MCF 10A (cell line): ENCODE measurements around the gene IRF2BP2. TPM values are rescaled to one million over a fixed set of nuclear protein-coding genes. Genes with fewer than 3 reads are reported as not detected.

Experiments
- BruUV-seq: library from RNA; stranded (reverse); fragments of 400-500 nt; replicated peaks from 2 replicates; lab custom pipeline; 2021; lab: Mats Ljungman, UMichigan
- CTCF ChIA-PET: fragments of 300-600 bp; sonication (Branson Sonifier 250); formaldehyde crosslinking; extraction: SDS; loops from one replicate; lab custom pipeline; 2021; ENCODE audit warnings: antibody characterized with exemption, inconsistent platforms; lab: Yijun Ruan, JAX
- POLR2A ChIA-PET: fragments of 300-600, 350-650 bp; sonication (Branson Sonifier 250); formaldehyde crosslinking; extraction: SDS; loops from one replicate; lab custom pipeline; 2020; ENCODE audit warnings: antibody characterized with exemption, inconsistent platforms; lab: Yijun Ruan, JAX
- DNase-seq: peaks from one replicate; pipeline ENCODE4 v3.0.0-alpha.2; 2018; ENCODE audit not compliant: unreplicated experiment
- H3K27ac Mint-ChIP-seq: one replicate; pipeline ENCODE4 v1.8.0; 2022; ENCODE audit warnings: mild to moderate bottlenecking, low read depth, mixed read lengths; ENCODE audit not compliant: unreplicated experiment
- H3K27me3 Mint-ChIP-seq: one replicate; pipeline ENCODE4 v1.8.0; 2022; ENCODE audit warnings: mixed read lengths; ENCODE audit not compliant: insufficient read depth, unreplicated experiment
- H3K36me3 Mint-ChIP-seq: one replicate; pipeline ENCODE4 v1.8.0; 2022; ENCODE audit warnings: mild to moderate bottlenecking, moderate library complexity, mixed read lengths; ENCODE audit not compliant: insufficient read depth, unreplicated experiment
- H3K4me1 Mint-ChIP-seq: one replicate; pipeline ENCODE4 v1.8.0; 2022; ENCODE audit warnings: mixed read lengths; ENCODE audit not compliant: insufficient read depth, unreplicated experiment
- H3K4me3 Mint-ChIP-seq: one replicate; pipeline ENCODE4 v1.8.0; 2022; ENCODE audit warnings: mild to moderate bottlenecking, moderate library complexity, mixed read lengths; ENCODE audit not compliant: unreplicated experiment
- H3K9me3 Mint-ChIP-seq: one replicate; pipeline ENCODE4 v1.8.0; 2022; ENCODE audit warnings: mixed read lengths; ENCODE audit not compliant: unreplicated experiment
- CTCF ChIP-seq: fragments of 200-600 bp; IDR thresholded peaks from one replicate; pipeline ENCODE4 v1.8.0; 2022; ENCODE audit warnings: antibody characterized with exemption, mild to moderate bottlenecking; ENCODE audit not compliant: unreplicated experiment
- intact Hi-C: fragments of 100-400 bp; cut with micrococcal nuclease; formaldehyde crosslinking; loops from 2 replicates; pipeline ENCODE4 v1.14.1; 2022
- total RNA-seq: library from RNA; stranded (reverse); gene quantifications from 2 replicates; pipeline ENCODE4 v1.2.3, GENCODE V29; 2022

Gene IRF2BP2
- total RNA-seq, 1 experiment from 2014 or later, result 217 TPM

DNA sequence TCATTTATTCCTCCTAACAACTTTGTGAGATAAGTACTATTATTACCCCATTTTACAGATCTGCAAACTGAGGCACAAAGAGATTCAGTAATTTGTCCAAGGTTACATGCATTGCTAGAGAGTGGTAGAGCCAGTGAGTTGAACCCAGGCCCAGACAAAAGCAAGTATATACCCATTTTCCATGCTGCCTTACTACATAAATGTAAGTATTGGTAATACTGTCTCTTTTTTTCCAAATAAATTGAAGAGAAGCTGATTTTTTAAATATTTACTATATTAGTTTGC, 33.8 kb upstream of the IRF2BP2 start:
- CTCF ChIA-PET, result interaction anchor here (0.6 to 1.6 kb wide), 4 partner anchors 10 to 334 kb away, joined by 3 to 4 read pairs (median 3); no protein-coding TSS in a partner anchor
- POLR2A ChIA-PET, result interaction anchor here (0.8 to 7.0 kb wide), 7 partner anchors 13 to 354 kb away, joined by 3 to 83 read pairs (median 3); no protein-coding TSS in a partner anchor
- DNase-seq, result no peak
- Mint-ChIP-seq H3K36me3 (peaks cover 4% of the 10 kb centered on the region), H3K27ac (no peak overlapping the region), H3K4me3 (no peak overlapping the region), H3K9me3 (no peaks in the 10 kb centered on the region), H3K4me1 (peaks cover under 1% of the 10 kb centered on the region), H3K27me3 (no peaks in the 10 kb centered on the region)
- TF ChIP-seq CTCF, result no peak
- intact Hi-C loops, result no loop called here
- BruUV-seq, result no TSS peak

DNA sequence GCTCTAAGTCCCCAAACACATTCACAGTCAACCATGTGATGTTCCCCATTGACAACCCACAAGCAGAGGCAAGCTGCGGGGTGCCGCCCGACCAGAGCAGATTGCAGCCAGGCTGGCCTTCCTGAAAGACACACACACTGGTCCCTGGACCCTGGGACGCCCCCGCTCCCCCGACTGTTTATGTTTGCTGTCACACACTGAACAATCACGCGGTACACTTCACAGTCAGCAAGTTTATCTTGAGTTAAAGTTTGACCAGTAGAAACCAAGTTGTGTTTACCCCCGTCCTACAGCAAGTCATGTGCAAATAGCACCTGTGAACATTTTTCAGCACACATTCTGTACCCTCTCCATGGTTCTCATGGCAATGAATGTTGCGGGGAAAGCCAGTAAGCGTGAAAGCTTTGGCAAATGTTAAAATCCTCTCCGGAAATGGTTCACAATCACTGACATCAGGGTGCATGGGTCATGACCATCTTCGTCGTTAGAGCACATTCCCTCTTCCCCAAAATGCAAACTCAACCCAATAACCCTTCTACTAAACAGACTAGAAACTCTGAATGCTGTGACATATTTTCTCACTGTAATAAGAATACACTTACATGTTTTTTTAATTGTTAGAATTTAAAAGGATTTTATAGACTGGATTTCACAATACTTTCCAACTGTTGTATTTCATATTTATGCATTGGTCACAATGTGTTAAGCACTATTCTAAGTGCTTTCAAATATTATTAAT, 33.3 kb upstream of the IRF2BP2 start:
- ChIA-PET CTCF (interaction anchor here (0.5 to 1.6 kb wide), 5 partner anchors 10 to 334 kb away, joined by 3 to 4 read pairs (median 3); no protein-coding TSS in a partner anchor), POLR2A (interaction anchor here (1.1 to 7.0 kb wide), 7 partner anchors 10 to 44 kb away, joined by 3 to 83 read pairs (median 5); no protein-coding TSS in a partner anchor)
- no TSS peak for BruUV-seq
- Mint-ChIP-seq H3K4me3 (no peak overlapping the region), H3K27ac (no peak overlapping the region), H3K27me3 (no peaks in the 10 kb centered on the region), H3K36me3 (peaks cover 4% of the 10 kb centered on the region), H3K4me1 (no peaks in the 10 kb centered on the region), H3K9me3 (no peaks in the 10 kb centered on the region)
- DNase-seq, result no peak
- intact Hi-C loops, result no loop called here
- no peak for TF ChIP-seq CTCF

GRCh38 chr1:234642428-234642827, 32.5 kb upstream of the IRF2BP2 start:
- ChIA-PET POLR2A (interaction anchor here (1.1 to 1.9 kb wide), 6 partner anchors 9 to 30 kb away, joined by 3 to 5 read pairs (median 4); no protein-coding TSS in a partner anchor), CTCF (interaction anchor here (0.5 kb wide), 1 partner anchor 62 kb away, joined by 3 read pairs; no protein-coding TSS in a partner anchor)
- Mint-ChIP-seq H3K27ac (no peak overlapping the region), H3K4me3 (no peak overlapping the region), H3K4me1 (no peaks in the 10 kb centered on the region), H3K36me3 (no peaks in the 10 kb centered on the region), H3K27me3 (no peaks in the 10 kb centered on the region), H3K9me3 (no peaks in the 10 kb centered on the region)
- no peak for TF ChIP-seq CTCF
- no TSS peak for BruUV-seq
- no peak for DNase-seq
- intact Hi-C loops, result no loop called here

DNA sequence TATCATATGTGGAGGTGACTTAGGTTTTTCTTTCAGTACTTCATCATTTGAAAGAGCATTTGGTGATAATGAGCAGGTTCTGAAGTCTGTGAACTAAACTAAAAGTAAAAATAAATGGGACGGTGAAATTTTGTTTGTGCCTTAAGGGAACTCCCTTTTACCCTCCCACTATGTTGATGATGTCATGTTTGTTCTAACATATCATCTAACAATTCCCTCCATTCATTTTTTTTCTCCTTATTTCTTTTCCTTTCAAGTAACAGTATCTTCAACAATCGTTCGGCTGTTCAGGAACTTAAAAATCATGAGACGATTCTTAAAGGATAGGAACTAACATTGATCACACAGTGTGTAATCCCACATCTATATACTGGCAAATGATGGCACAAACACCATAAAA, 30.0 kb upstream of the IRF2BP2 start:
- TF ChIP-seq CTCF, result no peak
- CTCF ChIA-PET, result no interaction called here
- H3K27ac Mint-ChIP-seq, result no peak overlapping the region
- POLR2A ChIA-PET, result no interaction called here
- no peaks in the 10 kb centered on the region for H3K9me3 Mint-ChIP-seq
- no peak for DNase-seq
- no peaks in the 10 kb centered on the region for H3K36me3 Mint-ChIP-seq
- intact Hi-C loops, result no loop called here
- no TSS peak for BruUV-seq
- H3K4me3 Mint-ChIP-seq, result no peak overlapping the region
- H3K27me3 Mint-ChIP-seq, result no peaks in the 10 kb centered on the region
- no peaks in the 10 kb centered on the region for H3K4me1 Mint-ChIP-seq
